Measurements from ENCODE around the gene CNTNAP2. TPM values are rescaled to one million over a fixed set of nuclear protein-coding genes. Genes with fewer than 3 reads are reported as not detected.
"Not testable (repeated sequence)": the region's sequence is repeated elsewhere in the genome, so short reads cannot be mapped to it uniquely, and the experiment has no call there.

CNTNAP2 gene
- total and polyA plus RNA-seq, 2 of the 13 experiments (the other 11 are each of a cell fraction or from before 2014, with no cell fraction given), result 0.40 to 0.42 TPM

DNA sequence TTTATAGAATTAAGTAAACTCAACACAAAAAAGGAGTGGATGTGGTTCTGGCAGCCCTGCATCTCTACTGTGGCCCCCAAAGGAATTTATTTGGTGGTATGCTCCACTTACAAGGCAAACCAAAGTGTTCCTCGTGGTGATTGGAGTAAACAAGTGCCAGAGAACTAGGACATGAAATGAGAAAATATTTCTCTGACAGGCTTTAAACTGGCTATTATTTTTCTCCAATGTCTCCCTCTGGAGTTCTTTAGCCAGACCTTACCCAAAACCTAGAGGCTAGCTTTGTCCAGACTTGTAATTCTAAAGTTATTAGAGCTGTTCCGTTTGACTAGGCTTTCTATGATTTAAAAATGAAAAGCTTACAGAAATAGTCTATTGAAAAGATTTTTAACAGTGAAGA lies 990.1 kb downstream of the CNTNAP2 start:
- WGBS (ENCODE audit: low lambda C conversion rate), result 2% methylated on average over 2 of the region's 2 CpGs
- CTCF ChIA-PET (ENCODE audit: low intra/inter-chr PET ratio, low total read pairs), result no interaction called here
- Histone ChIP-seq H3K9me3 (ENCODE audit: low read length) (peaks cover 48% of the 10 kb centered on the region), H3K4me1 (ENCODE audit: insufficient read depth, low read length) (no peaks in the 10 kb centered on the region), H3K27ac (ENCODE audit: extremely low read length, insufficient read depth, low read length) (no peak overlapping the region), H3K36me3 (replicated peaks in 1 of 2; ENCODE audit: control insufficient read depth in 1 of 2, insufficient read depth in 2 of 2, low read length in 2 of 2) (no peaks in the 10 kb centered on the region), H3K4me3 (replicated peaks in 1 of 3; ENCODE audit: insufficient read depth in 1 of 3, low read depth in 2 of 3, low read length in 3 of 3) (no peak overlapping the region), H3K27me3 (ENCODE audit: control insufficient read depth in 1 of 2, insufficient read depth in 2 of 2, low read length in 2 of 2) (no peaks in the 10 kb centered on the region), H4K20me1 (ENCODE audit: insufficient read depth, low read length) (no peaks in the 10 kb centered on the region), H3K9ac (ENCODE audit: insufficient read depth, low read depth, low read length) (no peak overlapping the region), H3K4me2 (ENCODE audit: low read depth, low read length) (no peak overlapping the region), H2AFZ (ENCODE audit: low read length) (no peak overlapping the region), H3K79me2 (ENCODE audit: insufficient read depth, low read length) (no peaks in the 10 kb centered on the region)
- no peak for TF ChIP-seq ZNF556 (CRISPR knock-in tag; IDR thresholded peaks at IDR 0.05; ENCODE audit: borderline replicate concordance)
- TF ChIP-seq ZNF224 (CRISPR knock-in tag; IDR thresholded peaks at IDR 0.05), result no peak
- no peak for TF ChIP-seq SOX13 (IDR thresholded peaks at IDR 0.05)
- no peak for TF ChIP-seq SOX13 (CRISPR knock-in tag; conservative IDR thresholded peaks at IDR 0.05 in 1 of 2, IDR thresholded peaks at IDR 0.05 in 1 of 2)
- TF ChIP-seq, protein P1, sequence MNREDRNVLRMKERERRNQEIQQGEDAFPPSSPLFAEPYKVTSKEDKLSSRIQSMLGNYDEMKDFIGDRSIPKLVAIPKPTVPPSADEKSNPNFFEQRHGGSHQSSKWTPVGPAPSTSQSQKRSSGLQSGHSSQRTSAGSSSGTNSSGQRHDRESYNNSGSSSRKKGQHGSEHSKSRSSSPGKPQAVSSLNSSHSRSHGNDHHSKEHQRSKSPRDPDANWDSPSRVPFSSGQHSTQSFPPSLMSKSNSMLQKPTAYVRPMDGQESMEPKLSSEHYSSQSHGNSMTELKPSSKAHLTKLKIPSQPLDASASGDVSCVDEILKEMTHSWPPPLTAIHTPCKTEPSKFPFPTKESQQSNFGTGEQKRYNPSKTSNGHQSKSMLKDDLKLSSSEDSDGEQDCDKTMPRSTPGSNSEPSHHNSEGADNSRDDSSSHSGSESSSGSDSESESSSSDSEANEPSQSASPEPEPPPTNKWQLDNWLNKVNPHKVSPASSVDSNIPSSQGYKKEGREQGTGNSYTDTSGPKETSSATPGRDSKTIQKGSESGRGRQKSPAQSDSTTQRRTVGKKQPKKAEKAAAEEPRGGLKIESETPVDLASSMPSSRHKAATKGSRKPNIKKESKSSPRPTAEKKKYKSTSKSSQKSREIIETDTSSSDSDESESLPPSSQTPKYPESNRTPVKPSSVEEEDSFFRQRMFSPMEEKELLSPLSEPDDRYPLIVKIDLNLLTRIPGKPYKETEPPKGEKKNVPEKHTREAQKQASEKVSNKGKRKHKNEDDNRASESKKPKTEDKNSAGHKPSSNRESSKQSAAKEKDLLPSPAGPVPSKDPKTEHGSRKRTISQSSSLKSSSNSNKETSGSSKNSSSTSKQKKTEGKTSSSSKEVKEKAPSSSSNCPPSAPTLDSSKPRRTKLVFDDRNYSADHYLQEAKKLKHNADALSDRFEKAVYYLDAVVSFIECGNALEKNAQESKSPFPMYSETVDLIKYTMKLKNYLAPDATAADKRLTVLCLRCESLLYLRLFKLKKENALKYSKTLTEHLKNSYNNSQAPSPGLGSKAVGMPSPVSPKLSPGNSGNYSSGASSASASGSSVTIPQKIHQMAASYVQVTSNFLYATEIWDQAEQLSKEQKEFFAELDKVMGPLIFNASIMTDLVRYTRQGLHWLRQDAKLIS (CRISPR knock-in tag; IDR thresholded peaks at IDR 0.05), result no peak
- TF ChIP-seq, protein P2, sequence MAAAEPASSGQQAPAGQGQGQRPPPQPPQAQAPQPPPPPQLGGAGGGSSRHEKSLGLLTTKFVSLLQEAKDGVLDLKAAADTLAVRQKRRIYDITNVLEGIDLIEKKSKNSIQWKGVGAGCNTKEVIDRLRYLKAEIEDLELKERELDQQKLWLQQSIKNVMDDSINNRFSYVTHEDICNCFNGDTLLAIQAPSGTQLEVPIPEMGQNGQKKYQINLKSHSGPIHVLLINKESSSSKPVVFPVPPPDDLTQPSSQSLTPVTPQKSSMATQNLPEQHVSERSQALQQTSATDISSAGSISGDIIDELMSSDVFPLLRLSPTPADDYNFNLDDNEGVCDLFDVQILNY (CRISPR knock-in tag; conservative IDR thresholded peaks at IDR 0.05), result no peak
- TF ChIP-seq, protein P3, sequence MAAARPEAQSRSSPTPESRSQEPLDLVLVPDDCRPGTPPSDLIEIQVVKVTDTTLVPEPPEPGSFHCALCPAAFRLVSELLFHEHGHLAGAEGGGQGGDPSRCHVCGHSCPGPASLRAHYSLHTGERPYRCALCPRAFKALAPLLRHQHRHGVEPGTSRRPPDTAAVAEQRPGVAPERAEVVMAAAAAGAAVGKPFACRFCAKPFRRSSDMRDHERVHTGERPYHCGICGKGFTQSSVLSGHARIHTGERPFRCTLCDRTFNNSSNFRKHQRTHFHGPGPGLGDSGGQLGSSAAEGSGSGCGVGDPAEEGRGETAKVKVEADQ (CRISPR knock-in tag; IDR thresholded peaks at IDR 0.05; ENCODE audit: borderline replicate concordance), result no peak
- TF ChIP-seq, protein P4, sequence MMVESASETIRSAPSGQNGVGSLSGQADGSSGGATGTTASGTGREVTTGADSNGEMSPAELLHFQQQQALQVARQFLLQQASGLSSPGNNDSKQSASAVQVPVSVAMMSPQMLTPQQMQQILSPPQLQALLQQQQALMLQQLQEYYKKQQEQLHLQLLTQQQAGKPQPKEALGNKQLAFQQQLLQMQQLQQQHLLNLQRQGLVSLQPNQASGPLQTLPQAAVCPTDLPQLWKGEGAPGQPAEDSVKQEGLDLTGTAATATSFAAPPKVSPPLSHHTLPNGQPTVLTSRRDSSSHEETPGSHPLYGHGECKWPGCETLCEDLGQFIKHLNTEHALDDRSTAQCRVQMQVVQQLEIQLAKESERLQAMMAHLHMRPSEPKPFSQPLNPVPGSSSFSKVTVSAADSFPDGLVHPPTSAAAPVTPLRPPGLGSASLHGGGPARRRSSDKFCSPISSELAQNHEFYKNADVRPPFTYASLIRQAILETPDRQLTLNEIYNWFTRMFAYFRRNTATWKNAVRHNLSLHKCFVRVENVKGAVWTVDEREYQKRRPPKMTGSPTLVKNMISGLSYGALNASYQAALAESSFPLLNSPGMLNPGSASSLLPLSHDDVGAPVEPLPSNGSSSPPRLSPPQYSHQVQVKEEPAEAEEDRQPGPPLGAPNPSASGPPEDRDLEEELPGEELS (CRISPR knock-in tag; IDR thresholded peaks at IDR 0.05), result no peak
- TF ChIP-seq AHR (CRISPR knock-in tag; IDR thresholded peaks at IDR 0.05), result no peak
- BruUV-seq (replicated peaks), result no TSS peak
- in situ Hi-C loops (cut with HindIII; ENCODE audit: extremely low pct_ligation_motif_present, low pct_unique_long_range_greater_than_20kb), result no loop called here
- no peak for ATAC-seq
- POLR2A ChIA-PET, result no interaction called here
- intact Hi-C loops (cut with micrococcal nuclease; ENCODE audit: unreplicated experiment), result no loop called here
- no peak for FAIRE-seq
- no peak for DNase-seq (ENCODE audit: low spot score)

DNA sequence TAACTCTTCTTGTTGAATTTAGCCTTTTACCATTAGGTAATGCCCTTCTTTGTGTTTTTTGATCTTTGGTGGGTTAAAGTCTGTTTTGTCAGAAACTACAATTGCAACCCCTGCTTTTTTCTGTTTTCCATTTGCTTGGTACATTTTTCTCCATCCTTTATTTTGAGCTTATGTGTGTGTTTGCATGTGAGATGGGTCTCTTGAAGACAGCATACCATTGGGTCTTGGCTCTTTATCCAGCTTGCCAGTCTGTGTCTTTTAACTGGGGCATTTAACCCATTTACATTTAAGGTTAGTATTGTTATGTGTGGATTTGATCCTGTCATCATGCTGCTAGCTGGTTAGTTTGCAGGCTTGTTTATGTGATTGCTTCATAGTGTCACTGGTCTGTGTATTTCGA lies 997.9 kb downstream of the CNTNAP2 start:
- ATAC-seq; H3K4me2 ChIP-seq (ENCODE audit: low read depth, low read length); FAIRE-seq; CTCF ChIA-PET (ENCODE audit: low intra/inter-chr PET ratio, low total read pairs); H3K27ac ChIP-seq (ENCODE audit: extremely low read length, insufficient read depth, low read length); H3K4me3 ChIP-seq (replicated peaks in 1 of 3; ENCODE audit: insufficient read depth in 1 of 3, low read depth in 2 of 3, low read length in 3 of 3); H3K79me2 ChIP-seq (ENCODE audit: insufficient read depth, low read length); H3K27me3 ChIP-seq (ENCODE audit: control insufficient read depth in 1 of 2, insufficient read depth in 2 of 2, low read length in 2 of 2); in situ Hi-C loops (cut with HindIII; ENCODE audit: extremely low pct_ligation_motif_present, low pct_unique_long_range_greater_than_20kb); POLR2A ChIA-PET; H3K36me3 ChIP-seq (replicated peaks in 1 of 2; ENCODE audit: control insufficient read depth in 1 of 2, insufficient read depth in 2 of 2, low read length in 2 of 2); H3K4me1 ChIP-seq (ENCODE audit: insufficient read depth, low read length); DNase-seq (ENCODE audit: low spot score); BruUV-seq (replicated peaks); H2AFZ ChIP-seq (ENCODE audit: low read length); H4K20me1 ChIP-seq (ENCODE audit: insufficient read depth, low read length); H3K9ac ChIP-seq (ENCODE audit: insufficient read depth, low read depth, low read length); intact Hi-C loops (cut with micrococcal nuclease; ENCODE audit: unreplicated experiment): not testable (repeated sequence)
- H3K9me3 ChIP-seq (ENCODE audit: low read length), result peaks cover 83% of the 10 kb centered on the region
- 0% methylated on average over 1 of the region's 1 CpG for WGBS (ENCODE audit: low lambda C conversion rate)
